OCI-LY7 (cell line): Measurements from ENCODE around the gene ARMC9. TPM values are rescaled to one million over a fixed set of nuclear protein-coding genes. Genes with fewer than 3 reads are reported as not detected.

Experiments
- BruUV-seq: library from RNA; stranded (reverse); fragments of 400-500 nt; replicated peaks from 2 replicates; lab custom pipeline; 2021; lab: Mats Ljungman, UMichigan
- CTCF ChIA-PET: fragments of 300-600 bp; sonication (Branson Sonifier 250); formaldehyde crosslinking; loops from one replicate; lab custom pipeline; 2022; ENCODE audit warnings: antibody characterized with exemption; ENCODE audit not compliant: unreplicated experiment; lab: Charles Lee
- POLR2A ChIA-PET: fragments of 300-600 bp; sonication (Branson Sonifier 250); formaldehyde crosslinking; loops from one replicate; lab custom pipeline; 2022; ENCODE audit warnings: antibody characterized with exemption; lab: Charles Lee
- DNase-seq: peaks from one replicate; pipeline ENCODE4 v3.0.0-alpha.2; 2015; ENCODE audit warnings: low spot score
- H2AFZ ChIP-seq: fragments of 200-600 bp; sonication (generic), shearing (Covaris generic); 2 replicates; pipeline ENCODE4 v1.6.1; 2014; ENCODE audit warnings: mild to moderate bottlenecking, antibody characterized with exemption, low read length, moderate library complexity
- H3K27ac ChIP-seq: fragments of 200-600 bp; sonication (generic); 2 replicates; pipeline ENCODE4 v1.5.1; 2014; ENCODE audit warnings: mixed run types, low read depth, mild to moderate bottlenecking, moderate library complexity, low read length, inconsistent platforms; ENCODE audit not compliant: poor library complexity, severe bottlenecking
- H3K36me3 ChIP-seq: fragments of 200-600 bp; sonication (generic); 2 replicates; pipeline ENCODE4 v1.6.1; 2014; ENCODE audit warnings: mild to moderate bottlenecking, antibody characterized with exemption, low read length, moderate library complexity, mixed read lengths; ENCODE audit not compliant: insufficient read depth
- H3K4me1 ChIP-seq: fragments of 200-600 bp; sonication (generic); 2 replicates; pipeline ENCODE4 v1.5.1; 2014; ENCODE audit warnings: mild to moderate bottlenecking, low read length; ENCODE audit not compliant: insufficient read depth, poor library complexity, severe bottlenecking
- H3K4me2 ChIP-seq: fragments of 200-600 bp; sonication (generic); 2 replicates; pipeline ENCODE4 v1.6.1; 2014; ENCODE audit warnings: mild to moderate bottlenecking, low read length
- H3K4me3 ChIP-seq: fragments of 200-600 bp; sonication (generic); 2 replicates; pipeline ENCODE4 v1.5.1; 2014; ENCODE audit warnings: mild to moderate bottlenecking, low read depth, low read length; ENCODE audit not compliant: poor library complexity, severe bottlenecking
- H3K79me2 ChIP-seq: fragments of 200-600 bp; sonication (generic); 2 replicates; pipeline ENCODE4 v1.6.1; 2016; ENCODE audit warnings: low read depth, mild to moderate bottlenecking, low read length, moderate library complexity, mixed read lengths; ENCODE audit not compliant: insufficient read depth
- H3K9me2 ChIP-seq: fragments of 200-600 bp; sonication (generic); 2 replicates; pipeline ENCODE4 v1.6.1; 2016; ENCODE audit warnings: mild to moderate bottlenecking, low read length, mixed read lengths; ENCODE audit not compliant: insufficient read depth
- H3K9me3 ChIP-seq: fragments of 200-600 bp; sonication (generic); 2 replicates; pipeline ENCODE4 v1.6.1; 2014; ENCODE audit warnings: mild to moderate bottlenecking, mixed run types, low read length, mixed read lengths
- H4K20me1 ChIP-seq: fragments of 200-600 bp; sonication (generic); 2 replicates; pipeline ENCODE4 v1.6.1; 2014; ENCODE audit warnings: mild to moderate bottlenecking, antibody characterized with exemption, low read length, moderate library complexity, mixed read lengths; ENCODE audit not compliant: insufficient read depth
- EZH2phosphoT487 ChIP-seq: fragments of 200-600 bp; sonication (generic); IDR thresholded peaks from 2 replicates; pipeline ENCODE4 v1.6.1; 2018; ENCODE audit warnings: low read depth, borderline replicate concordance, mild to moderate bottlenecking, mixed run types, antibody characterized with exemption, low read length, moderate library complexity, mixed read lengths
- intact Hi-C: fragments of 100-400 bp; cut with micrococcal nuclease; formaldehyde crosslinking; loops from one replicate; pipeline ENCODE4 v1.10.0; 2022; ENCODE audit not compliant: unreplicated experiment
- total RNA-seq, 2 experiments: library from RNA; depleted of rRNA in 1 of 2; stranded (reverse); fragments of >200 nt in 1 of 2; shearing (Covaris generic) in 1 of 2; gene quantifications; 2 replicates each; pipeline ENCODE4 v1.2.3, GENCODE V29; 2014 to 2022
- TF ChIP-seq, protein P1 (sequence below): fragments of 200-600 bp; sonication (generic); conservative IDR thresholded peaks from 2 replicates; pipeline ENCODE4 v1.5.1; 2014; ENCODE audit warnings: mild to moderate bottlenecking, antibody characterized with exemption, low read length, moderate library complexity, mixed read lengths

ARMC9 gene
- total RNA-seq, 2 experiments from 2014 or later = 6.6 to 12.2 TPM

- Histone ChIP-seq H3K4me3 (no peak overlapping the region), H4K20me1 (no peaks in the 10 kb centered on the region), H3K9me2 (no peaks in the 10 kb centered on the region), H2AFZ (no peak overlapping the region), H3K4me2 (no peak overlapping the region), H3K4me1 (peaks cover 9% of the 10 kb centered on the region), H3K9me3 (no peaks in the 10 kb centered on the region), H3K79me2 (no peaks in the 10 kb centered on the region), H3K36me3 (no peaks in the 10 kb centered on the region), H3K27ac (no peak overlapping the region)
- no peak for DNase-seq
- intact Hi-C loops = no loop called here
- ChIA-PET CTCF (interaction anchor here (0.6 kb wide), 1 partner anchor 82 kb away, joined by 3 read pairs; no protein-coding TSS in a partner anchor), POLR2A (interaction anchor here (0.7 to 1.3 kb wide), 4 partner anchors 11 to 99 kb away, joined by 3 read pairs; no protein-coding TSS in a partner anchor)
- TF ChIP-seq EZH2phosphoT487 = no peak
- TF ChIP-seq, protein P1, sequence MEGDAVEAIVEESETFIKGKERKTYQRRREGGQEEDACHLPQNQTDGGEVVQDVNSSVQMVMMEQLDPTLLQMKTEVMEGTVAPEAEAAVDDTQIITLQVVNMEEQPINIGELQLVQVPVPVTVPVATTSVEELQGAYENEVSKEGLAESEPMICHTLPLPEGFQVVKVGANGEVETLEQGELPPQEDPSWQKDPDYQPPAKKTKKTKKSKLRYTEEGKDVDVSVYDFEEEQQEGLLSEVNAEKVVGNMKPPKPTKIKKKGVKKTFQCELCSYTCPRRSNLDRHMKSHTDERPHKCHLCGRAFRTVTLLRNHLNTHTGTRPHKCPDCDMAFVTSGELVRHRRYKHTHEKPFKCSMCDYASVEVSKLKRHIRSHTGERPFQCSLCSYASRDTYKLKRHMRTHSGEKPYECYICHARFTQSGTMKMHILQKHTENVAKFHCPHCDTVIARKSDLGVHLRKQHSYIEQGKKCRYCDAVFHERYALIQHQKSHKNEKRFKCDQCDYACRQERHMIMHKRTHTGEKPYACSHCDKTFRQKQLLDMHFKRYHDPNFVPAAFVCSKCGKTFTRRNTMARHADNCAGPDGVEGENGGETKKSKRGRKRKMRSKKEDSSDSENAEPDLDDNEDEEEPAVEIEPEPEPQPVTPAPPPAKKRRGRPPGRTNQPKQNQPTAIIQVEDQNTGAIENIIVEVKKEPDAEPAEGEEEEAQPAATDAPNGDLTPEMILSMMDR = no peak
- BruUV-seq = no TSS peak
Observed at GRCh38 chr2:231211486-231211885, 13.1 kb downstream of the ARMC9 start.

DNA sequence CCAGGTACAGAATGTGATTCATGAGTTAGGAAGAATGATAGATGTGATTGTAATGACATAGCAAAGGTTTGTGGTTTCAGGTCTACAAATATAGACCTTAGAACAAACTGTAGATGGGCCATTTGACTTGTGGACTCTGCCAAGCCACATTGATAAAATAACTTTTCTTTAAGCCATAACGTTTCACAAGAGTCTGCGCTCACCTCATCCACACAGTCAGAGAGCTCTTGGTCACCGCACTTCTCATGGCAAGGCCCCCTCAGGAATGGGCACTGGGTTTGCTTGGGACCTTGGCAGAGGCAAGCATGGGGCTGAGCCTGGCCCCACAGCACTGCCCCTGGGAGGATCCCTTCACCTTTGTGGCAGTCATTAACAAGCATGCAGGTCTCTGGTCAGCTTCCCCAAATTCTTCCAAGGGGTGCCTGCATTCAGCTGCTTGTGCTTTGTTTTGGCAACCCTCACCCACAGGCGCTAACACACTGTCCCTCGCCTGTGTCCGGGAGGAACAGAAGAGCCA is 14.0 kb downstream of the ARMC9 start:
- CTCF ChIA-PET = interaction anchor here (0.6 kb wide), 1 partner anchor 83 kb away, joined by 3 read pairs; no protein-coding TSS in a partner anchor

More for the DNA sequence above, 14.0 kb downstream of the ARMC9 start:
- no peaks in the 10 kb centered on the region for H3K36me3 ChIP-seq
- no peak overlapping the region for H2AFZ ChIP-seq
- H3K4me1 ChIP-seq = peaks cover 9% of the 10 kb centered on the region
- H3K4me2 ChIP-seq = no peak overlapping the region
- no TSS peak for BruUV-seq
- POLR2A ChIA-PET = interaction anchor here (0.5 to 1.3 kb wide), 3 partner anchors 16 to 403 kb away, joined by 3 read pairs; no protein-coding TSS in a partner anchor
- H3K79me2 ChIP-seq = no peaks in the 10 kb centered on the region
- intact Hi-C loops = no loop called here
- DNase-seq = no peak
- no peak overlapping the region for H3K27ac ChIP-seq
- no peak overlapping the region for H3K4me3 ChIP-seq
- TF ChIP-seq, protein P1 = no peak
- TF ChIP-seq EZH2phosphoT487 = no peak
- H4K20me1 ChIP-seq = no peaks in the 10 kb centered on the region
- H3K9me3 ChIP-seq = no peaks in the 10 kb centered on the region
- no peaks in the 10 kb centered on the region for H3K9me2 ChIP-seq
